Stomach (tissue), 4 donors: Measurements from ENCODE around the gene PTPRM.

Experiments
- CTCF ChIP-seq, 7 experiments: fragments of 450-650 bp in 4 of 7; fragments of 200-600 bp in 3 of 7; sonication (generic) in 3 of 7; IDR thresholded peaks; one replicate each; pipeline ENCODE4 v1.5.1; 2016 to 2019; ENCODE audit warnings: antibody characterized with exemption in 7 of 7, control low read depth in 2 of 7, mild to moderate bottlenecking in 1 of 7
- POLR2A ChIP-seq, 4 donors: fragments of 450-650 bp; IDR thresholded peaks; one replicate each; pipeline ENCODE4 v1.6.1; 2016; ENCODE audit warnings: antibody characterized with exemption in 4 of 4, control low read depth in 2 of 4, mild to moderate bottlenecking in 1 of 4, moderate library complexity in 1 of 4
- POLR2AphosphoS5 ChIP-seq, 3 donors: sonication (generic); formaldehyde crosslinking; IDR thresholded peaks; one replicate each; pipeline ENCODE4 v1.6.1; 2016; ENCODE audit warnings: antibody characterized with exemption in 3 of 3

GRCh38 chr18:7784171-7784570, 217.1 kb downstream of the PTPRM start:
- no peak for TF ChIP-seq CTCF (IDR thresholded peaks at IDR 0.05)
- TF ChIP-seq POLR2A (IDR thresholded peaks at IDR 0.05) = no peak
- no peak for TF ChIP-seq POLR2AphosphoS5 (IDR thresholded peaks at IDR 0.05)
